Neural cell (in vitro differentiated cells): Measurements from ENCODE around the gene ADAMTS2. TPM values are rescaled to one million over a fixed set of nuclear protein-coding genes. Genes with fewer than 3 reads are reported as not detected.

Experiments used
- H2AFZ ChIP-seq: fragments of 200-600, 300-800 bp; sonication (generic), shearing (Covaris generic); 2 replicates; pipeline ENCODE4 v1.6.0; 2014; ENCODE audit warnings: low read depth, mild to moderate bottlenecking, antibody characterized with exemption, low read length, moderate library complexity
- H3F3A ChIP-seq: fragments of 200-600 bp; shearing (Covaris generic); 2 replicates; pipeline ENCODE4 v1.6.1; 2016; ENCODE audit warnings: mild to moderate bottlenecking, moderate library complexity, mixed read lengths, antibody characterized with exemption, low read length; ENCODE audit not compliant: insufficient read depth, poor library complexity, severe bottlenecking
- H3K27ac ChIP-seq: fragments of 200-600, 300-800 bp; sonication (generic), shearing (Covaris generic); 2 replicates; pipeline ENCODE4 v1.5.1; 2014; ENCODE audit warnings: mild to moderate bottlenecking, low read length, moderate library complexity
- H3K27me3 ChIP-seq: fragments of 300-800, 200-600 bp; sonication (generic), shearing (Covaris generic); 2 replicates; pipeline ENCODE4 v1.6.0; 2014; ENCODE audit warnings: mild to moderate bottlenecking, low read depth, low read length, moderate library complexity; ENCODE audit not compliant: insufficient read depth
- H3K36me3 ChIP-seq: fragments of 300-800, 200-600 bp; sonication (generic), shearing (Covaris generic); 2 replicates; pipeline ENCODE4 v1.5.1; 2014; ENCODE audit warnings: mild to moderate bottlenecking, antibody characterized with exemption, low read length, moderate library complexity; ENCODE audit not compliant: insufficient read depth
- H3K4me2 ChIP-seq: fragments of 300-800, 200-600 bp; sonication (generic), shearing (Covaris generic); 2 replicates; pipeline ENCODE4 v1.6.0; 2014; ENCODE audit warnings: mild to moderate bottlenecking, low read length
- H3K4me3 ChIP-seq: fragments of 300-800, 200-600 bp; sonication (generic), shearing (Covaris generic); 2 replicates; pipeline ENCODE4 v1.5.1; 2014; ENCODE audit warnings: mild to moderate bottlenecking, low read length, moderate library complexity
- H3K79me2 ChIP-seq: fragments of 200-600 bp; shearing (Covaris generic); replicated peaks from 2 replicates; pipeline ENCODE4 v1.6.0; 2014; ENCODE audit warnings: mild to moderate bottlenecking, low read length, moderate library complexity; ENCODE audit not compliant: insufficient read depth
- H3K9ac ChIP-seq: fragments of 300-800, 200-600 bp; sonication (generic), shearing (Covaris generic); 2 replicates; pipeline ENCODE4 v1.6.1; 2016; ENCODE audit warnings: mild to moderate bottlenecking, low read length, mixed read lengths
- H3K9me2 ChIP-seq: fragments of 200-600 bp; shearing (Covaris generic); 2 replicates; pipeline ENCODE4 v1.6.1; 2016; ENCODE audit warnings: mild to moderate bottlenecking, low read length, mixed read lengths; ENCODE audit not compliant: insufficient read depth
- H3K9me3 ChIP-seq: fragments of 200-600, 300-800 bp; sonication (generic), shearing (Covaris generic); 2 replicates; pipeline ENCODE4 v1.6.1; 2016; ENCODE audit warnings: mild to moderate bottlenecking, mixed run types, low read length, moderate library complexity, mixed read lengths
- H4K20me1 ChIP-seq: fragments of 200-600 bp; shearing (Covaris generic); 2 replicates; pipeline ENCODE4 v1.6.1; 2016; ENCODE audit warnings: mild to moderate bottlenecking, mixed run types; ENCODE audit not compliant: insufficient read depth
- CTCF ChIP-seq: fragments of 450-650 bp; IDR thresholded peaks from 2 replicates; pipeline ENCODE4 v1.5.1; 2014; ENCODE audit warnings: antibody characterized with exemption, mild to moderate bottlenecking, moderate library complexity; ENCODE audit not compliant: poor library complexity, severe bottlenecking
- EP300 ChIP-seq: fragments of 450-650 bp; conservative IDR thresholded peaks from 2 replicates; pipeline ENCODE4 v1.6.1; 2014; ENCODE audit warnings: antibody characterized with exemption, mild to moderate bottlenecking, moderate library complexity; ENCODE audit not compliant: poor library complexity, severe bottlenecking
- EZH2 ChIP-seq: fragments of 200-600, 300-800 bp; shearing (Covaris generic), sonication (generic); IDR thresholded peaks from 2 replicates; pipeline ENCODE4 v1.6.1; 2014; ENCODE audit warnings: antibody characterized with exemption, low read length, borderline replicate concordance, mild to moderate bottlenecking; ENCODE audit not compliant: insufficient read depth, poor library complexity, severe bottlenecking
- MXI1 ChIP-seq: fragments of 450-650 bp; conservative IDR thresholded peaks from 2 replicates; pipeline ENCODE4 v1.6.1; 2014; ENCODE audit warnings: antibody characterized with exemption, mild to moderate bottlenecking; ENCODE audit not compliant: poor library complexity, severe bottlenecking
- POLR2AphosphoS5 ChIP-seq: IDR thresholded peaks from 2 replicates; pipeline ENCODE4 v1.6.1; 2012
- RAD21 ChIP-seq: fragments of 450-650 bp; conservative IDR thresholded peaks from 2 replicates; pipeline ENCODE4 v1.6.1; 2014; ENCODE audit warnings: antibody characterized with exemption, mild to moderate bottlenecking, moderate library complexity
- REST ChIP-seq: IDR thresholded peaks from 2 replicates; pipeline ENCODE4 v1.6.1; 2012; ENCODE audit warnings: borderline replicate concordance
- SMC3 ChIP-seq: fragments of 450-650 bp; conservative IDR thresholded peaks from 2 replicates; pipeline ENCODE4 v1.6.1; 2014; ENCODE audit warnings: antibody characterized with exemption, mild to moderate bottlenecking, moderate library complexity; ENCODE audit not compliant: poor library complexity
- TAF1 ChIP-seq: IDR thresholded peaks from 2 replicates; pipeline ENCODE4 v1.6.1; 2012; ENCODE audit warnings: low read depth
- polyA plus RNA-seq: library from polyadenylated mRNA; depleted of rRNA; stranded (reverse); fragments of >200 nt; gene quantifications from 2 replicates; pipeline ENCODE4 v1.2.3, GENCODE V29; 2014
- small RNA-seq, 3 experiments: library from RNA; depleted of rRNA; stranded (forward); fragments of <200 nt; gene quantifications; one replicate each; pipeline ENCODE3, GENCODE V24; 2012

The ADAMTS2 gene
- polyA plus RNA-seq, 1 donor from 2014 or later = 0.61 TPM

GRCh38 chr5:179061025-179061424, 284.2 kb downstream of the ADAMTS2 start:
- H3K9me3 ChIP-seq = no peaks in the 10 kb centered on the region
- no peak overlapping the region for H3K27ac ChIP-seq
- no peak overlapping the region for H3K9ac ChIP-seq
- H4K20me1 ChIP-seq = no peaks in the 10 kb centered on the region
- H3K79me2 ChIP-seq = no peaks in the 10 kb centered on the region
- H3K36me3 ChIP-seq = no peaks in the 10 kb centered on the region
- H3F3A ChIP-seq = no peaks in the 10 kb centered on the region
- TF ChIP-seq EZH2 (no peak), MXI1 (no peak), EP300 (no peak), REST (no peak), CTCF (no peak), RAD21 (no peak), POLR2AphosphoS5 (no peak), TAF1 (no peak), SMC3 (no peak)
- H3K4me3 ChIP-seq = peak overlapping the region; percentile 68
- H3K4me2 ChIP-seq = no peak overlapping the region
- H3K9me2 ChIP-seq = no peaks in the 10 kb centered on the region
- H2AFZ ChIP-seq = no peak overlapping the region
- H3K27me3 ChIP-seq = no peaks in the 10 kb centered on the region

Small RNAs within 50 kb of the gene (small RNA-seq; reads per million reads assigned to genes)
- gene AC109479.2 = 0 reads per million in 3 experiments

Other genes with a start within 250 kb of the ADAMTS2 start
- 31.3 and 36.2 TPM in 2 replicates for gene RUFY1, start 205.1 kb upstream of the ADAMTS2 start, polyA plus RNA-seq